ENCODE data around the gene GRB14. TPM values are rescaled to one million over a fixed set of nuclear protein-coding genes. Genes with fewer than 3 reads are reported as not detected.

The GRB14 gene
- total RNA-seq, 1 donor from 2014 or later: 24.1 TPM

GRCh38 chr2:164457271-164457670, 164.0 kb downstream of the GRB14 start:
- intact Hi-C loops (cut with DNase I): no loop called here

DNA sequence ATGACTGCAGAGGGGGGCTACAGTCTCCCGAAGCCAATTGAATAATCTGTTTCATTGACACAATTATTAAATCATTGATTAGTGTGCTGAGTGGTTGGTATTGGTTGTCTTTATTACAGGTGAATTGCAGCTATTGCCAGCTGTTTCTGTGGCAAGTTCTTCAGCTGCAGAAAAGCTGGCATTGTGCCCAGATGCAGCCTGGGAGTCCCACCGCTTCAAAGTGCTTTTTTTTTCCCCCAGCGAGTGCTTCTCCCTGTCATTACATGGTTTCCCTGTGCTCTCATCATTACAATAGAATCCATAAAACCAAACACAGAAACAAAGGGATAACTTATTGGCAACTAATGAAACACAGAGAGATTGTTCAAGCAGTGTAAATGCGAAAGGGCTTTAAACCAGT, 164.7 kb downstream of the GRB14 start:
- no peak for ATAC-seq (ENCODE audit: poor library complexity)
- no peak for DNase-seq
- intact Hi-C loops (cut with DNase I): no loop called here

More at GRCh38 chr2:164457271-164457670, 164.0 kb downstream of the GRB14 start:
- ATAC-seq (ENCODE audit: poor library complexity) (no peak), DNase-seq (no peak)

- ATAC-seq (ENCODE audit: poor library complexity) (no peak), DNase-seq (no peak)
- intact Hi-C loops (cut with DNase I): no loop called here
These were observed 167.5 kb downstream of the GRB14 start for GRCh38 chr2:164453656-164454305.

- DNase-seq: no peak
- intact Hi-C loops (cut with DNase I): no loop called here
- ATAC-seq (ENCODE audit: poor library complexity): no peak
These were observed 171.0 kb downstream of the GRB14 start for GRCh38 chr2:164450278-164450677.

DNA sequence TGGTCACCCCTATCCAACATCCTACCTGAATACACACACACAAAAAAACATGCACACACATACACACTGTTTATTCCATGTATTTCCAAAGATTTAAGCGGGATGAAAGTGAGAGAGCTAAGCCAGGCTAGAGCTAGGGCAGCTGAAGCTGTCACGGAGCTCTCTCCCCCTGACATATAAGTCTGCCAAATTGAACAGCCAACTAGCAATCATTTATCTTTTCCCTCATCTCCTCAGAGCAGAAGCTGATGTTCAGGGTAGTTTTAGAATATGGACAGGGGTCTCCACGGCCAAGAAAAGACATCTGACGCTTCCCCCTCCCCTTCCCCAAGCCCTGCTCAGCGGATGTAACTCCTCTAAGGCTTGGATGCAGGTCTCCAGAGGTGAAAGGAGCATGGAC, 171.6 kb downstream of the GRB14 start:
- ATAC-seq (ENCODE audit: poor library complexity): no peak
- intact Hi-C loops (cut with DNase I): no loop called here
- DNase-seq: no peak

GRCh38 chr2:164447660-164448059, 173.6 kb downstream of the GRB14 start:
- intact Hi-C loops (cut with DNase I): no loop called here
- DNase-seq (no peak), ATAC-seq (ENCODE audit: poor library complexity) (no peak)

Other genes starting within 250 kb of the GRB14 start
- gene COBLL1, start 220.3 kb upstream of the GRB14 start, total RNA-seq: 12.1 TPM

Data from Right ventricle myocardium superior (tissue), 1 donor.